Stimulated activated CD4-positive, alpha-beta T cell treated with anti-CD3 and anti-CD28 coated beads, Interleukin-2, amount 100 ng/mL, for 24 hours (primary cell): ENCODE data around the gene ADAMTS5.

Experiments
- DNase-seq, 2 donors: peaks; one replicate each; pipeline ENCODE4 v3.0.0-alpha.2; 2020

Gene ADAMTS5

GRCh38 chr21:26883768-26884167, 83.1 kb downstream of the ADAMTS5 start:
- DNase-seq = no peak

DNA sequence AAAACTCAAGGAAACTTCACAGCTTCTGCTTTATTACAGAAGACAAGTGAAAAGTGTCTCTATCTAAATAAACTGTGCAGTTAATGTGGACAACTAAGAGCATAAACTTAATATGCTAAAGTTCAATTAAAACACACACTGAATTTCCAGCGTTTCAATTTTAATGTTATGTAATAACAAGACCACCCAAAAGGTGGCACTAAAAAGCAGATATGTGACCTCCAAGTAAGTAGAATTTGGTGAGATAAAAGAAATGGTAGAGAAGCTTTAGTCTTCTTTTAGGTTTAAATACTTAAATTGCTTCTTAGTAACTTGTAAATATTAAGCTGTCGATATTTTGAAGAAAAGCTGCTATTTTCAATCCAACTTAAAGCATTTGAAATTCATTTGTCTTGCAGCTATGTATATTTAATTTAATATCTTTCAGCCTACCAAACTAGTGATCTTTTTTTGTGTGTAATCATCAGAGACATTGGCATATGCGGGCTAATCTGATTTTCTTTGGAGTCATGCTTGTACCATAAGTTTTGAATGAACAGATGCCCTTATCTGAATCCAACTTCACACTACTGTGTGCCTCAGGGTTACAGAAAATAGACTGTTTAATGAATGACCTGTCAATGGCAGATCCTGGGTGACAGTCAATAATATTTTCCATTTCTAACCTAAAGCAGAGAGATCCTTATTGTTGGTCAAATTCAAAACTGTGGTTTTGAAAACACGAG, 85.2 kb downstream of the ADAMTS5 start:
- DNase-seq = no peak

- no peak for DNase-seq
These were observed 89.9 kb downstream of the ADAMTS5 start for GRCh38 chr21:26877018-26877417.

DNA sequence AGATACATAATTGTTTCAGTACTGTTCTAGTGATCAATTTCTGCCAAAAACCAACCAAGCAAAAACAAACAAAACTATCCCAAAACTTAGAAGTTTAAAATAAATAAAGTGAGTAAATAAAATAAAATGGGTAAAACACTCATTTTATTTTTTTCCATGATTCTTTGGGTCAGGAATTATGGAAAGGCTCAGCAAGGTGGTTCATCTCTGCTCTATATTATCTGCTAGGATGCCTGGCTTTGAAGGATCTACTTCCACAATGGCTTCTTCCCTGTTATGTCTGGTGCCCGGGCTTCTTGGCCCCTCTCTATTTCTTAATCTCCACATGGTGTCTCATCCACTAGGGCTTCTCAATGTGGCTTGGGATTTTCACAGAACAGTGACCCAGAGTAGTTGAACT, 92.5 kb downstream of the ADAMTS5 start:
- no peak for DNase-seq
